HG02852 (cell line): ENCODE measurements around the gene ADGRV1.
A peak's percentile ranks its signal among the peaks of the same experiment; 100 is the strongest.
"Not testable (repeated sequence)": the region's sequence is repeated elsewhere in the genome, so short reads cannot be mapped to it uniquely, and the experiment has no call there.

Experiments used
- ATAC-seq: cut with Tn5 transposase; IDR thresholded peaks from one replicate; pipeline ENCODE4 v1.9.1; 2021; ENCODE audit warnings: mild to moderate bottlenecking, moderate library complexity; ENCODE audit not compliant: unreplicated experiment

Gene ADGRV1

GRCh38 chr5:90703932-90704331, 145.3 kb downstream of the ADGRV1 start:
- ATAC-seq: no peak

- no peak for ATAC-seq
Observed at GRCh38 chr5:90707698-90708097, 149.1 kb downstream of the ADGRV1 start.

- ATAC-seq: peak; percentile 70
Observed at GRCh38 chr5:90709323-90710155, 150.9 kb downstream of the ADGRV1 start.

- ATAC-seq: no peak
Observed at GRCh38 chr5:90718387-90718786, 159.8 kb downstream of the ADGRV1 start.

GRCh38 chr5:90739567-90739966, 181.0 kb downstream of the ADGRV1 start:
- no peak for ATAC-seq

GRCh38 chr5:90740244-90740799, 181.7 kb downstream of the ADGRV1 start:
- ATAC-seq: no peak

- ATAC-seq: no peak
Observed at GRCh38 chr5:90741022-90741564, 182.5 kb downstream of the ADGRV1 start.

GRCh38 chr5:90746119-90746518, 187.5 kb downstream of the ADGRV1 start:
- ATAC-seq: no peak

- no peak for ATAC-seq
Observed at GRCh38 chr5:90747175-90747574, 188.6 kb downstream of the ADGRV1 start.

- ATAC-seq: no peak
Observed at GRCh38 chr5:90747693-90748092, 189.1 kb downstream of the ADGRV1 start.

- ATAC-seq: no peak
Observed at GRCh38 chr5:90759119-90759518, 200.5 kb downstream of the ADGRV1 start.

- ATAC-seq: no peak
Observed at GRCh38 chr5:90767710-90768109, 209.1 kb downstream of the ADGRV1 start.

GRCh38 chr5:90770006-90770541, 211.5 kb downstream of the ADGRV1 start:
- not testable (repeated sequence) for ATAC-seq

GRCh38 chr5:90777959-90778358, 219.4 kb downstream of the ADGRV1 start:
- no peak for ATAC-seq

- peak; percentile 97 for ATAC-seq
Observed at GRCh38 chr5:90783460-90784333, 225.1 kb downstream of the ADGRV1 start.

- no peak for ATAC-seq
Observed at GRCh38 chr5:90786756-90787155, 228.2 kb downstream of the ADGRV1 start.

- ATAC-seq: no peak
Observed at GRCh38 chr5:90792725-90793124, 234.1 kb downstream of the ADGRV1 start.

GRCh38 chr5:90793183-90793582, 234.6 kb downstream of the ADGRV1 start:
- ATAC-seq: no peak

- not testable (repeated sequence) for ATAC-seq
Observed at GRCh38 chr5:90796919-90797318, 238.3 kb downstream of the ADGRV1 start.

- not testable (repeated sequence) for ATAC-seq
Observed at GRCh38 chr5:90800082-90800481, 241.5 kb downstream of the ADGRV1 start.

- not testable (repeated sequence) for ATAC-seq
Observed at GRCh38 chr5:90800515-90800914, 241.9 kb downstream of the ADGRV1 start.
